AG09319 (cell line): ENCODE data around the gene CLP1.

Source experiments
- DNase-seq: peaks from one replicate; pipeline ENCODE4 v3.0.0-alpha.2; 2010; ENCODE audit warnings: low read depth; ENCODE audit errors: extremely low read depth
- TF ChIP-seq, protein P1 (sequence below): IDR thresholded peaks from 2 replicates; pipeline ENCODE4 v1.5.1; 2011; ENCODE audit warnings: low read depth, mild to moderate bottlenecking, inconsistent platforms, low read length, moderate library complexity

Gene CLP1

DNA sequence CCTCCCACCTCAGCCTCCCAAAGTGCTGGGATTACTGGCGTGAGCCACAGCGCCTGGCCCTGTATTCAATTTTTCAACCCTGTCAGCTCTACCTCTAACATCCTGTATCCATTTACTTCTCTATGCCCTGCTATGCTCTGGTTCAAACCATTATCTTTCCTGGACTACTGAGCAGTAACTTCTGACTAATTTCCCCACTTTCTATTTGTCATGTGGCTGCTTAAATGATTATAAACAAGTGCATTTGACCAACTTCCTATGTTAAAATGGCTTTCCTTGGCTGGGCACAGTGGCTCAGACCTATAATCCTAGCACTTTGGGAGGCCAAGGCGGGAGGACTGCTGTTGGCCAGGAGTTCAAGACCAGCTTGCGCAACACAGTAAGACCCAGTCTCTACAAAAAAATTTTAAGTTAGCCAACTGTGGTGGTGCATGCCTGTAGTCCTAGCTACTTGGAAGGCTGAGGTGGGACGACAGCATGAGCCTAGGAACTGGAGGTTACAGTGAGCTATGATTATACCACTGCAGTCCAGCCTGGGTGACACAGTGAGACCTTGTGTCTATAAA, 52.3 kb downstream of the CLP1 start:
- TF ChIP-seq, protein P1, sequence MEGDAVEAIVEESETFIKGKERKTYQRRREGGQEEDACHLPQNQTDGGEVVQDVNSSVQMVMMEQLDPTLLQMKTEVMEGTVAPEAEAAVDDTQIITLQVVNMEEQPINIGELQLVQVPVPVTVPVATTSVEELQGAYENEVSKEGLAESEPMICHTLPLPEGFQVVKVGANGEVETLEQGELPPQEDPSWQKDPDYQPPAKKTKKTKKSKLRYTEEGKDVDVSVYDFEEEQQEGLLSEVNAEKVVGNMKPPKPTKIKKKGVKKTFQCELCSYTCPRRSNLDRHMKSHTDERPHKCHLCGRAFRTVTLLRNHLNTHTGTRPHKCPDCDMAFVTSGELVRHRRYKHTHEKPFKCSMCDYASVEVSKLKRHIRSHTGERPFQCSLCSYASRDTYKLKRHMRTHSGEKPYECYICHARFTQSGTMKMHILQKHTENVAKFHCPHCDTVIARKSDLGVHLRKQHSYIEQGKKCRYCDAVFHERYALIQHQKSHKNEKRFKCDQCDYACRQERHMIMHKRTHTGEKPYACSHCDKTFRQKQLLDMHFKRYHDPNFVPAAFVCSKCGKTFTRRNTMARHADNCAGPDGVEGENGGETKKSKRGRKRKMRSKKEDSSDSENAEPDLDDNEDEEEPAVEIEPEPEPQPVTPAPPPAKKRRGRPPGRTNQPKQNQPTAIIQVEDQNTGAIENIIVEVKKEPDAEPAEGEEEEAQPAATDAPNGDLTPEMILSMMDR = no peak
- DNase-seq = no peak
